ENCODE data around the gene F8A1.
"Not testable (repeated sequence)": the region's sequence is repeated elsewhere in the genome, so short reads cannot be mapped to it uniquely, and the experiment has no call there.

GRCh38 chrX:154910528-154910927, 24.4 kb downstream of the F8A1 start:
- not testable (repeated sequence) for TF ChIP-seq POLR2A, CTCF (IDR thresholded peaks at IDR 0.05)
